GM12874 (cell line): ENCODE measurements around the gene PRSS3.

Experiments used
- TF ChIP-seq, protein P1 (sequence below): IDR thresholded peaks from 2 replicates; pipeline ENCODE4 v1.5.1; 2011; ENCODE audit warnings: low read depth, mild to moderate bottlenecking, control low read depth, low read length, moderate library complexity; ENCODE audit not compliant: insufficient read depth

The PRSS3 gene

DNA sequence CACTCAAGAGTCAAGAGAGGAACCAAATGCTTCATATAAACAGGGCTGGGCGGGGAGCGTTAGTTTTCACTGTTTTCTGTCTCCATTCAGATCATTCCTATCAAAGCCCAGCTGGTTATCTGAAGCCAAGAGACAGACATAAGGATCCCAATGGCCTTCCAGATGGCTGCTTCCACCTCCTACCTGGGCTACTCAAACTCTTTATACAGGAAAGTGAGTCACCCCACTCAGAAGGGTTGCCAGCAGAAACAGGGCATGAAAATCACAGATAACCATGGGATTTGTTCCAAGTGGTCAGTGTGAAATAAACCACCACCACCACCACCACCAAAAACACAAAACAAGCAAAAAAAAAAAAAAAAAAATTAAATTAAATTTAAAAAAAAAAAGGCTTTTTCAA, 5.5 kb downstream of the PRSS3 start:
- TF ChIP-seq, protein P1, sequence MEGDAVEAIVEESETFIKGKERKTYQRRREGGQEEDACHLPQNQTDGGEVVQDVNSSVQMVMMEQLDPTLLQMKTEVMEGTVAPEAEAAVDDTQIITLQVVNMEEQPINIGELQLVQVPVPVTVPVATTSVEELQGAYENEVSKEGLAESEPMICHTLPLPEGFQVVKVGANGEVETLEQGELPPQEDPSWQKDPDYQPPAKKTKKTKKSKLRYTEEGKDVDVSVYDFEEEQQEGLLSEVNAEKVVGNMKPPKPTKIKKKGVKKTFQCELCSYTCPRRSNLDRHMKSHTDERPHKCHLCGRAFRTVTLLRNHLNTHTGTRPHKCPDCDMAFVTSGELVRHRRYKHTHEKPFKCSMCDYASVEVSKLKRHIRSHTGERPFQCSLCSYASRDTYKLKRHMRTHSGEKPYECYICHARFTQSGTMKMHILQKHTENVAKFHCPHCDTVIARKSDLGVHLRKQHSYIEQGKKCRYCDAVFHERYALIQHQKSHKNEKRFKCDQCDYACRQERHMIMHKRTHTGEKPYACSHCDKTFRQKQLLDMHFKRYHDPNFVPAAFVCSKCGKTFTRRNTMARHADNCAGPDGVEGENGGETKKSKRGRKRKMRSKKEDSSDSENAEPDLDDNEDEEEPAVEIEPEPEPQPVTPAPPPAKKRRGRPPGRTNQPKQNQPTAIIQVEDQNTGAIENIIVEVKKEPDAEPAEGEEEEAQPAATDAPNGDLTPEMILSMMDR, result no peak

DNA sequence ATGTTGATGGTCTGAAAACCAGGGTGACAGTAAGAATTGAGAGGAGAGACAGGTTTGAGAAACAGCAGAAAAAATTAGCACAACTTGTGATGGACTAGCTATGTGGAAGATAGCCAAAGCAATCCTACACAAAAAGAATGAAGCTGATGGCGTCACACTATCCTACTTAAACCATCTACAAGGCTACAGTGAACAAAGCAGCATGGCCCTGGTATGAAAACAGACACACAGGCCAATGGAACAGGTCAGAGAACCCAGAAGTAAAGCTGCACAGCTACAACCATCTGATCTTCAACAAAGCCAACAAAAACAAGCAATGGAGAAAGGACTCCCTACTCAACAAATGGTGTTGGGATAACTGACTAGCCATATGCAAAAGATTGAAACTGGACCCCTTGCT, 14.1 kb downstream of the PRSS3 start:
- TF ChIP-seq, protein P1, result no peak

DNA sequence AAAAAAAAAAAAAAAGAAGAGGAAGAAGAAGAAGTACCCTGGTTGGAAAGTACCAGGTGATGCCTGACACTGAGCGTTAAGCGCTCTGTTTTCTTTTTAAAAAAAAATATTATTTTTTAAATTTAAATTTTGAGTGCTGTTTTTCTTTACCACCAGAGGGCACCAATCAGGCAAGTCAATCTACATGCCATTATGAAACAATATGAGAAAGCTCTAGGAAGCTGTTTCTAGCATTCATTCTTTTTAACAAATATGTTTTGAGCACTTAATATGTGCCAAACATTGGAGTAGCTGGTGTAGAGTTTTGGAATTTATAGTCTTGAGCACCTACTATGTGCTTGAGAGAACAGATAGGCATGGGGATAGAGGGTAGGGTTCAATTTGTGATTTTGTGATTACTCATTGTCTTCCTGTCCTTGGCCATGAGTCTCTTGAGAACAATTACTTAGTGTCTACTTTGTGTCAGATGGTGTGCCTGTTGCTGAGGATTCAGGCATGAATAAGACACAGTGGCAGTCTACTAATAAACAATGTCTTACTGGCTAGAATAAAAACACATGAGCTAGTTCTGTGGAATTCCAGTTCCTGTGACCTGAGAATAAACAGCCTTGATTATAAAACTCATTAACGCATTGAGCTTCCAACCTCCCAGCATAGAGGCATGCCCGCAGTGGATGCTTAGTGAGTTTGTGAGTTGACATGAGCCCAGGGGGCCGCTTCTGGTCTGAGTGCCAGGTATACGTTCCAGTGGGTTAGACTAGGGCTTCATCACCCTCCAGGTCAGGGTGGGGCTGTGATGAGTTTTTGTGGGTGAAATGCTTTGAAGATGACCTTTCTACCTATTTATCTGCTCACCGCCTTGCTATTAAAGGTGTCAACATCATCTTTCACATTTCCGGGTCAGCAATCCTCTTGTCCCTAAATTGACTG, 18.6 kb downstream of the PRSS3 start:
- TF ChIP-seq, protein P1, result peak; percentile 43; the same call in 1 of the 2 replicates

GRCh38 chr9:33815781-33816180, 20.4 kb downstream of the PRSS3 start:
- TF ChIP-seq, protein P1, result no peak

DNA sequence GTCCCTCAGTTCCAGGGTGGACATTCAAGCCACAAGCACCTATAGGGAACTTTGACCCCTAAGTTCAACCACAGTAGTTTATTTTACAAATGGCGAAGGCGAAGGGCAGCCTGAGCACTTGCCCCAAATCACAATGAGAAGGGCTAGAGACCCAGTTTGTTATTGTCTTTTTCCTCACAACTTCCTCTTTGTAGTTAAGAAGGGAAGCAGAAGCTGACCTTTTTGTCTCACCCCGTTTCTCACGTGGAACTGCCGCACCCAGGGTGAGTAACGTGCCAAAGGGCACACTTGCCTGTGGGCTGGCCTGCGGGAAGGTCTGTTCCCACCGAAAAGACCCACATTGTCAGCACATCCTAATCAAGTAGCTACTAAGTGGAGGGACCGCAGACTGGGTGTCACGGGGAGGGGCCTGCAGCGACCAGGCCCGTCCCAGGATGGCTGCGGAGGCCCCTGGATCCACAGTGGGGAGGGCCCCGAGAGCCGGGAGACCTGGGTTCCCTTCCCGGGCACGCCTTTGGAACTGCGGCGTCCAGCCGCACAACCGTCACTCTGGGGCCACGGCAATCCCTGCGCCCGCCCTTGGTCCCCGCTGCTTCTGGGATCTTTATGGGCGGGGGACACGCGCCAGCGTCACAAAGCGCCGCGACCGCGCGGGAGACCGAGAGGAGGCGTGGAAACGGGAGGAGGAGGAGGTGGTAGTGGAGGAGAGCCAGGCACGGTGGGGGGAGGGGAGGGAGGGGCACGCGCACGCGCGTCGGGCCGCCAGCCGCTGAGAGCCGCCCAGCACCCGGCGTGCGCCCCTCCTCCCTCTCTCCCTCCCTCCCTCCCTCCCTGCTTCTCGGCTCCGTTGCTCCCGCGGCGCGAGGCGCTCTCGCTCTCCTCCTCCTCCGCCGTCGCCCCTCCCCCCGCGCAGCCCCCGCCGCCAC, 21.2 kb downstream of the PRSS3 start, which contains the start of gene UBE2R2:
UBE2R2 (plus strand) TSS at position 834 of the 926 bp plus-strand sequence. CDS start 598 bp downstream, outside the sequence.
- TF ChIP-seq, protein P1, result no peak

GRCh38 chr9:33817327-33818166, 22.2 kb downstream of the PRSS3 start:
- TF ChIP-seq, protein P1, result peak; percentile 19; the same call in 1 of the 2 replicates
